ENCODE data around the gene TDRD7.

TDRD7 gene, protein sequence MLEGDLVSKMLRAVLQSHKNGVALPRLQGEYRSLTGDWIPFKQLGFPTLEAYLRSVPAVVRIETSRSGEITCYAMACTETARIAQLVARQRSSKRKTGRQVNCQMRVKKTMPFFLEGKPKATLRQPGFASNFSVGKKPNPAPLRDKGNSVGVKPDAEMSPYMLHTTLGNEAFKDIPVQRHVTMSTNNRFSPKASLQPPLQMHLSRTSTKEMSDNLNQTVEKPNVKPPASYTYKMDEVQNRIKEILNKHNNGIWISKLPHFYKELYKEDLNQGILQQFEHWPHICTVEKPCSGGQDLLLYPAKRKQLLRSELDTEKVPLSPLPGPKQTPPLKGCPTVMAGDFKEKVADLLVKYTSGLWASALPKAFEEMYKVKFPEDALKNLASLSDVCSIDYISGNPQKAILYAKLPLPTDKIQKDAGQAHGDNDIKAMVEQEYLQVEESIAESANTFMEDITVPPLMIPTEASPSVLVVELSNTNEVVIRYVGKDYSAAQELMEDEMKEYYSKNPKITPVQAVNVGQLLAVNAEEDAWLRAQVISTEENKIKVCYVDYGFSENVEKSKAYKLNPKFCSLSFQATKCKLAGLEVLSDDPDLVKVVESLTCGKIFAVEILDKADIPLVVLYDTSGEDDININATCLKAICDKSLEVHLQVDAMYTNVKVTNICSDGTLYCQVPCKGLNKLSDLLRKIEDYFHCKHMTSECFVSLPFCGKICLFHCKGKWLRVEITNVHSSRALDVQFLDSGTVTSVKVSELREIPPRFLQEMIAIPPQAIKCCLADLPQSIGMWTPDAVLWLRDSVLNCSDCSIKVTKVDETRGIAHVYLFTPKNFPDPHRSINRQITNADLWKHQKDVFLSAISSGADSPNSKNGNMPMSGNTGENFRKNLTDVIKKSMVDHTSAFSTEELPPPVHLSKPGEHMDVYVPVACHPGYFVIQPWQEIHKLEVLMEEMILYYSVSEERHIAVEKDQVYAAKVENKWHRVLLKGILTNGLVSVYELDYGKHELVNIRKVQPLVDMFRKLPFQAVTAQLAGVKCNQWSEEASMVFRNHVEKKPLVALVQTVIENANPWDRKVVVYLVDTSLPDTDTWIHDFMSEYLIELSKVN

DNA sequence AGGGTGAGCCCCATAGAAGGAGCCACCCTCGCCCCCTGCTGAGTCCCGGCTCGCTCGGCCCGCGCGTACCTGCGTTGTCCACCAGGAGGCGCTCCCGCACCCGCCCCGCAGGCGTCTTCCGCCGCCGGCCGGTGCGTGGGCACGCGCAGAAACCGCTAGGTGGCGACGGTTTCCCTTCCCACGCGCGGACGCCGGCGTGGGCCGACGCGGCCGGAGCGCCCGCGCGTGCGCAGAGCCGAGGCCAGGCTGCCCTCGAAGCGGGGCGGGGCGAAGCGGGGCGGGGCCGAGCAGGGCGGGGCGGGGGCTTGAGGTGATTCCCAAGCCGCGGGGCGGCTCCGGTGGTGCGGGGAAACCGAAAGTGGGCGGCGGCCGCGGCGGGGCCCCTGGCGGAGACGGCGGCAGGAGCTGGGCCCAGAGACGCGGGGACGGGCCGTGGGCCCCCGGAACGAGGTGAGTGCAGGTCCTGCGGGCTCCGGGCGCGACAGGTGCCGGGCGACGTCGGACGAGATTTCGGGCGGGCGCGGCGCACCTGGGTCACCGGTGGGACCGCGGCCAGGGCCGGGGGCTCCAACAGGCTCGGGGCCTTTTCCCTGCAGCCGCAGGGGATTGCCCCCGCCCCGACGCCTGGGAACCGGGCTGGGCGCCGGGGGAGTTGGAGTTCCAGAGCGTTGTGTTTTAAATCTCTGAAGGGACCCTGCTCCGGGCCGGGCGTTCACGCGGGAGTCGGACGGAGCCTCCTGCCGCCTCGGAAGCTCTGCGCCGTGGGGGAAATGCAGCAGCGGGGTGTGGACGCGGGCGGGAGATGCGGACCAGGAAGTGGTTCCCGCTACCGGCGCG is at the start of gene TDRD7:
TDRD7 (plus strand) TSS at position 308 of the 837 bp plus-strand sequence. CDS start 16,370 bp downstream, outside the sequence.
- no peak for DNase-seq

- DNase-seq = no peak
These were observed 48.9 kb upstream of the TDRD7 start for GRCh38 chr9:97362777-97363545.

DNA sequence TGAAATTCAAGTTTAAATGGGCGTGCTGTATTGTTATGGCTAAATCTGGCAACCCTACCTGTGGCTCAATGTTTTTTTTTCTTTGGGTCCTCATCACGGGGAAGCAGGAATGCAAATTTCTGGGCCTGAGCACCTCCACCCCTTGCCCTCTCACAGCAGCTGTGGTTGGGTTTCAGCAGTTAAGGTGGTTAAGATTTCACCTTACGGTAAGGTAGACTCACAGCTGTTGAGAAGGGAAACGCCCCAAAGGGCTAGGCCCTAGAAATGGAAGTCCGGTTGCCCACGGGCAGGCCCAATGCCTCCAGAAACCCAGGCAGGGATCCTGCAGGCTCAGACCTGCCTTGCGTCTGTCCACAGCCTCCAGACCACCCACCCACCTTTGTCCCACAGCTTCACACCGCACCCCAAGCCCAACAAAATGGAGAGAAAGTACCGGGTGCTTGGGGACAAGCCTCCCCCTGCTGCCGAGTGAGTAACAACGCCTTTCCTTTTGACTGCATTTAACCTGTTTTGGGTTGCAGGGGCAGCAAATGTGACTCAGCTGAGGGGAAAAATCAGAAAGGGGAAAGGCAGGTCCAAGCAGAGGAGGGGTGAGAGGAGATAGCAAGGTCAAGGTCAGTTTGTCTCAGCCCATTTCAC is 48.1 kb upstream of the TDRD7 start:
- no peak for DNase-seq

DNA sequence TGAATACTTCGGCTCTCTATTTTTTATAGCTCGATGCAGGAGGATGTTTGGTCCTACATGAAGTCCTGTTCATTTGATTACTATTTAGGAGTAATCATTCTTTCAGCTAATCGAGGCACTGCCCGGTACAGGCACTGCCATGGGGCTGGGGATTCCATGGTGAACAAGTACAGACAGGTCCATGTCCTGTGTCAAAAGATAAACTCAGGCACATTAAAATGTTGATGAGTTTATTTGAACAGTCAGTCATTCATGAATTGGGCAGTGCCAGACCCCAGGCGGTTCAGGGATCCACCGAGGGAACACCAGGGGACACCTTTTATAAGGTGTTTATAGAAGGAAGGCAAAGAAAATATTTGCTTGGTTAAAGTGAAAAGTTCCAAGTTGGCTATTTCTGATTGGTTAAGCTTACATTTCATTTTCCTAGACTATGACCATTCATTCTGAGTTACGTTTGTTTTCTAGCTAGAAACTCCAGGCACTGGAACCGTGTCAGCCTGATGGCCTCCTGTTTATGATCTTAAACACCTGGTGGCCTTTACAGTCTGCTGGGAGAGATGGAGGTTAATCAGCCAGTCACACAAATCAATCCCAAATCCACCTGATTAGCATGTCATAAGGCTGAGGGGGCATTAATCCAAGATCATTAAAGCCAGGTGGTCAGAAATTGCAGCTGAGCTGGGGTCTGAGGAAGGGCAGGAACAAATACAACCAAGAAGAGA is 47.0 kb upstream of the TDRD7 start:
- DNase-seq = no peak

DNA sequence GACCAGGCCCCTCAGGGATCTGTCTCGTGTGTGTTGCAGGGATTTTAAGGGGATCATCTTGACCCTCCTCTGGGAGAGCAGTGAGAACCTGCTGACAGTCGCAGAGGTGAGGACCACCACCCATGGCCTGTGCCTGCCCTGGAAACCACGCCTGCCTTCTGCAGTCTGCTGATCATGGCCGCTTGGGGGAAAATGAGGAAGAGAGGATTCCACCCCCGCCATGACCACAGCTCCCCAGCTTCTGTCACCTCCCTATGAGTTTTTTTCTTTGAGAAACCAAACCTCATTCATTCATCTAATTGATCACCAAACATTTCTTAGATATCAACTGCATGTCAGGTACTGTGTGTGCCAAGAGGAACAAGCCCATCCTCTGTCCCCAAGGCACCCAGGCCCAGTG is 46.3 kb upstream of the TDRD7 start:
- no peak for DNase-seq

DNA sequence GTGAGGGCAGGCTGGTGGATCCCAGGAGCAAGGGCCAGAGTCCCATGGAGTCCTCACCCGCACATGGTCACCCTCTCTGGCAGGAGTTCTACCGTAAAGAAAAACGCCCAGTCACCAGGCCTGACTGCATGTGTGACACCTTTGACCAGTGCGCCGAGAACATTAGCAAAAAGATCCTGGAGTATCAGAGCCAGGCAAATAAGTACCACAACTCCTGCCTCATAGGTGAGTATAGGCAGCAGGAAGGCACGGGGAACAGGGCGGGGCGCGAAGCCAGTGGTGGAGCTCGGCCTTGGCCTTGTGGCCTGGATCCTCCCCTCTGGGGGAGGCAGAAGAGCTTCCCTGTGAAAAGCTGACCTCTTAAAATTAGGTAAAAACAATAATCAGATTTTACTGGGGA is 45.4 kb upstream of the TDRD7 start:
- DNase-seq = no peak

DNA sequence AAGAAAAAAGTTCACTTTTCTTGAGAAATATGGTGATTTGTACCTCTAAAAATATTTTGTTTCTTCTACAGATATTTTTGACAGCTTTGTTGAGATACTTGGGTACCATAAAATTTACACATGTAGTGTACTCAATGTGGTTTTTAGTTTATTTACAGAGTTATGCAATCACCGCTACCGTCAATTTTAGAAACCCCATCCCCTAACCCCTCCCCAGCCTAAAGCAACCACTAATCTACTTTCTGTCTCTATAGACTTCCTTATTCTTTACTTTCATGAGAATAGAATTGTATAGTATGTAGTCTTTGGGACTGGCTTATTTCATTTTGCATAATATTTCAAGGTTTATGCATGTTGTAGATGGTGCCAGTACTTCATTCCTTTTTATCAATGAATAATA is 45.0 kb upstream of the TDRD7 start:
- DNase-seq = no peak

GRCh38 chr9:97367729-97368128 is 44.2 kb upstream of the TDRD7 start:
- DNase-seq = no peak

- no peak for DNase-seq
These were observed 42.9 kb upstream of the TDRD7 start for GRCh38 chr9:97368964-97369363.

DNA sequence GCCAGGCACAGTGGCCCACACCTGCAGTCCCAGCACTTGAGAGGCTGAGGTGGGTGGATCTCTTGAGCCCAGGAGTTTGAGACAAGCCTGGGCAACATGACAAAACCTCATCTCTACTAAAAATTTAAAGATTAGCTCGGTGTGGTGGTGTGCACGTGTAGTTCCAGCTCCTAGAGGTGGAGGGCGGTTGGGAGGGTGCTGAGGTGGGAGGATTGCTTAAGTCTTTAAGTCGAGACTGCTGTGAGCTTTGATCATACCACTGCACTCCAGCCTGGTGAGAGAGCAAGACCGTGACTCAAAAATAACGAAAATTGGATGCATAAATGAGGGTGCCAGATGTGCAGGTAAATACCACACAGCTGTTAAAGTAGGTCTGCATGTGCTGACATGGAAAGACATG is 39.3 kb upstream of the TDRD7 start:
- DNase-seq = no peak

GRCh38 chr9:97373331-97373730 is 38.6 kb upstream of the TDRD7 start:
- DNase-seq = no peak

- DNase-seq = no peak
These were observed 37.1 kb upstream of the TDRD7 start for GRCh38 chr9:97374811-97375210.

GRCh38 chr9:97376902-97377301 is 35.0 kb upstream of the TDRD7 start:
- no peak for DNase-seq

- no peak for DNase-seq
These were observed 29.7 kb upstream of the TDRD7 start for GRCh38 chr9:97382099-97382718.

DNA sequence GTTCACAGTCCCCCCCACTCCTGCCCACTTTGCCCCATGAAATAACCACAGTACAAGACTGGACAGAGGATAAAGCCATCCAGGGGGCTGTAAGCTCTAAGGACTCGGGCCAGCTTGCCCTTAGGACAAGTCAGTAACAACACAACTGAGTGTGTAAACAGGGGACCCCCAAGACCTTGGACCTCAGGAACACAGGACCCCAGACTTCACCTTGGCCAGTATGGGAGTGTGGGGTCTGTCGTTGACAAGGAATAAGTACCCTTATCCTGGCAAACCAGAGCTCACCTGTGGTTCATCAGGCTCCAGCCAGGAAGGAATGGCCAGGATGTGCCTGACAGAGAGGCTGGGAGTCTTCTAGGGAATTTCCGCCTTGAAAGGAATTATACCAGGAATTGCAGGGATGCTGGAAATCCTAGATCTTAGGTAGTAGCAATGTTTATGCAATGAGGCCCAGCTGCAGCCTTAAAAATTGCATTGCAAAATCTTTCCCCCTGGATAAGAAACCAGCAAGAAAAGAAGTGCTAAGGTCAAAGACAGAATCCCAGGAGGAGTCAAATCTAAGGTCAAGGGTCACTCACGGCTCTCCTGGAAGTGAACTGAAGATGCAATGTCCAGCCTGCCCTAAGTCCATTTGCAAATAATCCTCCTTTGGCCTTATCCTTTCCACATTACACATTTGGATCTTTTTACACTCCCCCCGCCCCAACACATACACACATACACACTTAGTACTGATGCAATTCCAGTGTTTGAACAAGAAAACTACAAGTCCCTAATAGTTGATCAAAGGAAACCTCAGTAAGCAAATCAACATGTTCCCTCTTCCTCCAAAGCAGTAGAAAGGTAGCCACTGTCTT is 27.3 kb upstream of the TDRD7 start:
- DNase-seq = no peak

DNA sequence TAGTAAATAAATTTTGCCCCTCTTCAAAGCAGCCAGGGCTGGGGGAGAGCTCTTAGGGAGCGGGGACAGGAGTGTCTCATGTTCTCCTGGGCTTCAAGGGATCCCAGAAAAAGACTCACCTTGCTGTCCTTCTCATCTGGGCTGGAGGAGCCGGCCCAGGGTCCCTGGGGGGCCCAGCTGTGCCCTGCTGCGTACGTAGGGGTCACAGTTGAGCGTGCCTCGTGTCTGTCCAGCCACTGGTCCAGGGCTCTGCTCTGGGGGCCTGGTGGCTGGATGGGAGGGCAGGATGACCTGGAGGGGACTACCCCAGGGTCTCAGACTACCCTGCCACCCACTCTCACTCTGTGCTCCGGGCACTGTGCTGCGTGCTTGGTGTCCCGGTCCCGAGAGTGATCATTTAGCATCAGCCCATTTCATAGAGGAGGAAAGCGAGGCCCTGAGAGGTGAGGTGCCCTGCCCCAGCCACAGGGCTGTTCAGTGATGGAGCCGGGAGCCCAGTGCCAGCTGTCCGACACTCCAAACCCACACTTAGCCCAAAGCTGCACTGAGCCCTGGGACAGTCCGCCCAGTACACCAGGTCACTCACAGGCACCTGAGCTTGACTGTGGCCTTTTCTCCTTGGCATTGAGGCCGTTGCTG is 26.2 kb upstream of the TDRD7 start:
- no peak for DNase-seq

- no peak for DNase-seq
These were observed 25.6 kb upstream of the TDRD7 start for GRCh38 chr9:97386265-97386633.

GRCh38 chr9:97386733-97387503 is 25.0 kb upstream of the TDRD7 start:
- no peak for DNase-seq
